A549 treated with GW870086 at 1 μM for 4 hours (cell line): Measurements from ENCODE around the gene TAS2R30. TPM values are rescaled to one million over a fixed set of nuclear protein-coding genes. Genes with fewer than 3 reads are reported as not detected.

Source experiments
- total RNA-seq: library from RNA; stranded (reverse); fragments of 200-300 nt; extraction: Qiagen RNA extraction; gene quantifications from 5 replicates; pipeline ENCODE4 v1.2.3, GENCODE V29; 2022; ENCODE audit warnings: low read depth

The TAS2R30 gene
- not detected in 5 replicates for total RNA-seq

GRCh38 chr12:11134305-11134704 is at the start of gene TAS2R30:
Gene TAS2R30 (minus strand): TSS chr12:11134644. CDS start chr12:11134244, 400 bp downstream.

GRCh38 chr12:11171145-11171968 is 36.9 kb upstream of the TAS2R30 start, which contains the start of gene SMIM10L1:
Gene SMIM10L1 (plus strand): TSS chr12:11171194. CDS start chr12:11171357, 163 bp downstream.

GRCh38 chr12:11092128-11092527 is 42.3 kb downstream of the TAS2R30 start, which contains the start of gene TAS2R43:
Gene TAS2R43 (minus strand): TSS chr12:11092313. CDS start chr12:11092229, 84 bp downstream.

Other genes with a start within 250 kb of the TAS2R30 start
- gene TAS2R13, start 225.1 kb downstream of the TAS2R30 start, total RNA-seq = not detected in 5 replicates
- not detected in 5 replicates for gene PRH2, start 205.4 kb downstream of the TAS2R30 start, total RNA-seq
- 0.43 to 0.61 TPM (median 0.56 TPM) in 5 replicates for gene TAS2R14, start 195.4 kb downstream of the TAS2R30 start, total RNA-seq
- not detected in 5 replicates for gene TAS2R50, start 147.7 kb downstream of the TAS2R30 start, total RNA-seq
- gene TAS2R20, start 136.3 kb downstream of the TAS2R30 start, total RNA-seq = 0.09 to 0.21 TPM in 2 of 5 replicates, not detected in the others
- 0.15 TPM in 1 of 5 replicates, not detected in the others for gene TAS2R19, start 112.0 kb downstream of the TAS2R30 start, total RNA-seq
- gene TAS2R31, start 103.2 kb downstream of the TAS2R30 start, total RNA-seq = 0.13 to 0.15 TPM in 2 of 5 replicates, not detected in the others
- gene TAS2R46, start 72.3 kb downstream of the TAS2R30 start, total RNA-seq = not detected in 5 replicates
- gene TAS2R43, start 42.3 kb downstream of the TAS2R30 start, total RNA-seq = not detected in 5 replicates
- gene SMIM10L1, start 36.5 kb upstream of the TAS2R30 start, total RNA-seq = 7.9 to 8.9 TPM (median 8.3 TPM) in 5 replicates
- not detected in 5 replicates for gene TAS2R42, start 52.3 kb upstream of the TAS2R30 start, total RNA-seq
- not detected in 5 replicates for gene PRB3, start 135.1 kb upstream of the TAS2R30 start, total RNA-seq
- not detected in 5 replicates for gene PRB4, start 175.8 kb upstream of the TAS2R30 start, total RNA-seq